ENCODE results near the gene DUOXA1. TPM values are rescaled to one million over a fixed set of nuclear protein-coding genes. Genes with fewer than 3 reads are reported as not detected.
A peak's percentile ranks its signal among the peaks of the same experiment; 100 is the strongest.

Gene DUOXA1
- total RNA-seq, 2 donors from 2014 or later = 0.81 to 5.3 TPM

DNA sequence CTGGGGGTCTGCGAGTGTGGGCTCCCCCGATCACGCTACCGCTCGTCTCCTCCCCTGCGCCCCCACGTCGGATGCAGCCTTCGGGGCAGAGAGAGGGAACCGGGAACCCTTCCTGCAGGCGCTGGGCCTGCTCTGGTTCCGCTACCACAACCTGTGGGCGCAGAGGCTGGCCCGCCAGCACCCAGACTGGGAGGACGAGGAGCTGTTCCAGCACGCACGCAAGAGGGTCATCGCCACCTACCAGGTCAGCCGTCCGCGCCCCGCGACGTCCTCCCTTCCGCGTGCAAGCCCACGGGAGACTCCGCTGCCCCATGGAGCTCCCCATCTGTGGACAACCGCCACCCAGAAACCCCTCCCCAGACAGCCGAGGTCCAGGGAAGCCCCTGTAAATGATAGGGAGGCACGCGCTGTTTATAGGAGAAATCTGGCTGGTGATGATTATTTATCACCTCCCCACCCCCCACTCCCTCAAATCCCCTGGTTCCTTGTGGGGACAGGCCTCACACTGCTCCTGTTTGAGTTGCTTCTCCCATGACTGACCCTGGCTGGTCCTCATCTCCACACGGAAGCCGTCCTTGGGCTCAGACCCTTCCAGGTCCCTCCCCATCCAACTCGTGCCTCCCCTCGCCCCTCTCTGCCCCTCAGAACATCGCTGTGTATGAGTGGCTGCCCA, 6.2 kb upstream of the DUOXA1 start:
- intact Hi-C loops (cut with DNase I) = loop anchor here in 1 of 2 donors (5.0 kb wide), 1 partner anchor 951 kb away; no protein-coding TSS in a partner anchor
- DNase-seq (ENCODE audit: low spot score) = peak; percentile 14

DNA sequence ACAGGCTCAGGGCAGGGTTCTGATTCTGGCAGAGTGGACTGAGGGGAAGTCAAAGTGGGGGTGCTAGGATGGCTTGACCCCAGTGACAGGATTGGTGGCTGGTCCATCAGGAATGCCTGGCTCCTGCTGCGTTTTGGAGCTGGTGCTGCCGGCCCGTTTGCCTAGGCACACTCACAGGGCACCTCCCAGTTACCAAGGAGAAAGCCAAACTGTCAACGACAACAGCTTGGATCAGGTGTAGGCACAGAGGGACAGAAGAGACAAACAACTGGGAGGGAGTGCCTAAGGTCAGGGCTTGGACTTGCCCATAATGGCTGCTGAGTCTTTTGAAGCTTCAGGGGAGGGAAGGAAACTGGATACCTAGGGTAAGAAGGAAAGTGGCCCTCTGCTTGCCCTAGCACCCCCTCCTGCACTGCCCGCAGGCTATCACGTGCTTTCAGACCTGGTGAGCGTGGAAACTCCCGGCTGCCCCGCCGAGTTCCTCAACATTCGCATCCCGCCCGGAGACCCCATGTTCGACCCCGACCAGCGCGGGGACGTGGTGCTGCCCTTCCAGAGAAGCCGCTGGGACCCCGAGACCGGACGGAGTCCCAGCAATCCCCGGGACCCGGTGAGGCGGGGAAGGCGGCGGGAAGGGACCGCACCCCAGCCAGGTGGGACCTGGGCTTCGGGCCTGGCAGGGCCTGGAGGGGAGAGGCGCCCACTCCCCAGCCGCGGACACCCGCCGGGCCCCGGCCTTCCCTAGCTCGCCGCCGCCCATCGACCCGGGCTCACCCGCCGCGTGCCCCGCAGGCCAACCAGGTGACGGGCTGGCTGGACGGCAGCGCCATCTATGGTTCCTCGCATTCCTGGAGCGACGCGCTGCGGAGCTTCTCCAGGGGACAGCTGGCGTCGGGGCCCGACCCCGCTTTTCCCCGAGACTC, 5.3 kb upstream of the DUOXA1 start:
- intact Hi-C loops (cut with DNase I) = loop anchor here in 1 of 2 donors (5.0 kb wide), 1 partner anchor 952 kb away; no protein-coding TSS in a partner anchor
- DNase-seq (ENCODE audit: low spot score) = peak; percentile 81

GRCh38 chr15:45134046-45134445, 4.4 kb upstream of the DUOXA1 start:
- intact Hi-C loops (cut with DNase I) = no loop called here
- peak; percentile 47 for DNase-seq (ENCODE audit: low spot score)

- intact Hi-C loops (cut with DNase I) = no loop called here
- peak; percentile 36 for DNase-seq (ENCODE audit: low spot score)
Observed at GRCh38 chr15:45133561-45133920, 3.9 kb upstream of the DUOXA1 start.

GRCh38 chr15:45132844-45133560, 3.3 kb upstream of the DUOXA1 start:
- intact Hi-C loops (cut with DNase I) = no loop called here
- DNase-seq (ENCODE audit: low spot score) = peak; percentile 32

DNA sequence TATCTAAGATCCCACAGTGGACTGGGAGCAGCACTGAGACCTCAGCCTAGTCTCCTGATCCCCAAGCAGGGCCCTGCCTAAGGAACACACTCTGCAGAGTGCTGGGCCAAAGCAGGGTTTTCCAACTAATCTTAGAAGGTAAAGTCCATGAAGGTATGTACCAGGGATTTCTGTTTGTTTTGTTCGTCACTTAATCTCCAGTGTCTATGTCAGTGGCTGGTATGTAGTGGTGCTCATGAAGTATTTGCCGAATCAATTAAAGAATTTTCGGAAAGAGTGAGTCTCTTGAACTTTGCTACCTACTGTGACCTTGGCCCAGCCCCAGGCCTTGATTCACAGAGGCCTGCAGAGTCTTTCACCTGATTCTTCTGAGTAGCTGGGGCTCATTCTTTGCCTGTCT, 1.8 kb upstream of the DUOXA1 start:
- intact Hi-C loops (cut with DNase I) = no loop called here
- peak; percentile 23 for DNase-seq (ENCODE audit: low spot score)

DNA sequence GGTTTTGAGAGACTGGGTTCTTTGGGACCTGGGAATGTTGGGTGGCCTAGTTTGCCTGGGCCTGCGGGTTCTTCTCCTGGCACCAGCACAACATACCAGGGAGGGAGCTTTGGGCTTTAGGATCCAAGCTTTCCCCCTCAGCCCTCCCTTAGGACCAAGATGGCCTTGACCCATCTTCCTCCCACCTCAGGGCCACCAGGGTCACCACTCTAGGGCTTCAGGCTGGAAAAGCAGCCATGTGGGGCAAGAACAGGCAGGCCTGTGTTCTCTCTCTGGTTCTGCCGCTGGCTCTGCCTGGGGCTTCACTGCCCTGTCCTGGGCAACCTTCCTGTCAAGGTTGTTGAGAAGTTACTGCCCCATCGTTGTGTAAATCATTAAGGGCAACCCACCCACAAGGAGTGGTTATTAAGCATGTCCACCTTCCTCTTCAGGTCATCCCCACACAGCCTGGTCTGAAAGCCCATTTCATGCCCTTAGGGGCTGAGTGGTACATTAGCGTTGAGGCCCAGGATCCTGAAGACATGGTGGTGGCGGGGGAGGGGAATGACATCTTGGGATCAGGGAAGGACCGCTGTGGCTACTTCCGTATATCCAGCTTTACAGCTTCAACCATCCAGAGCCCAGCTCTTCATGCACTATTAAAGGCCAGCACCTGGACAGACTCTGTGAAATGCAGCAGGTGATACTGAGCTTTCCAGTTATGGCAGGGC, 767 bp upstream of the DUOXA1 start:
- peak; percentile 36 for DNase-seq (ENCODE audit: low spot score)
- intact Hi-C loops (cut with DNase I) = no loop called here

DNA sequence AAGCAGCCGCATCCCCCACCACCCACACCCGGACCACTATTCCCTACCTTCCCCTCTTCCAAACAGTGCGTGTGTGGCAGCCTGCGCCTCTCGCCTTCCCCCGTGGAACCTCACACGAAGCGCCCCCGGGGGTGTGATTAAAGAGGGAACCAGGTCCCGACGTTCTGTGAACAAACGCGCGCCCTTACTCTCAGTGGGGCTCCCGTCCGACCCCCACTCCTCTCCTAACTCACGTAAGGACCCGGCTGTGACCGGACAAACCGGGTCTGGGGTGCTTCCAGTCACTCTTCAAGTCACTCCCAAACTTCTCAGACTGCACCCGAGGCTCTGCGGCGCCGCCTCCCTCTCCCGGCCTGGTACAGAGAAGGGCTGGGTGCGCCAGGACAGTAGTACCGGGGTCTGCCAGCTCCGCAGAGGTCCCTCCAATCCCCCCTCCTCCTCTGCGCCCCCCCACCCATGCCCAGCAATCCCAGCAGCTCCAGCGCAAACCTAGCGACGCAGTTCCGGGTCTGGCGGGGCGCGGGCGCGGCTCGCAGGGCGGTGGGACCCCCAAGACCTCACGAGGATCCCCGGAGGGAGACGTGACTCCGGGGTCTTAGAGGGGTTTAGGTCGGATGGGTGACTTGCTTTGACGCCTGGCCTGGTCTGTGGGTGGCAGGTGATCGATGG, 574 bp downstream of the DUOXA1 start:
- DNase-seq (ENCODE audit: low spot score) = peak; percentile 75
- intact Hi-C loops (cut with DNase I) = no loop called here

GRCh38 chr15:45126535-45127158, 3.0 kb downstream of the DUOXA1 start:
- intact Hi-C loops (cut with DNase I) = no loop called here
- DNase-seq (ENCODE audit: low spot score) = no peak

DNA sequence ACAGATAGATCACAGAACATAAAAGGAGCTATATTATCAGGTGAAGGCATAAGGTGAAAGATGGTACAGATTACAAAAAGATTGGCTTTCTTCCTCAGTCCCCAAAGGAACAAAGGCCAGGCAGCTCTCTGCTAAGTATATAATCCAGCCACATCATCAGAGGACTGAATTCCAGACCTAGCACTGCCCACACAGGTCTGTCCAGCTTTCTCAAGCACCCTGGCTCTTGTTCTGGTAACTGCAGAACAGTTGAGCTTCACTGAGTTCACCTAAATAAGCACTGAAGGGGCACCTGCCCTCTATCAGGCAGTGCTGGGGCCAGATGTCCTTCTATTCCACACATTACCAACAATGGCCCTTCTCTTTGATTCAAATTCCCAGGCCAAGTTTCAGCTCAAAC, 6.3 kb downstream of the DUOXA1 start:
- no peak for DNase-seq (ENCODE audit: low spot score)

GRCh38 chr15:45122719-45123118, 7.0 kb downstream of the DUOXA1 start:
- intact Hi-C loops (cut with DNase I) = no loop called here
- no peak for DNase-seq (ENCODE audit: low spot score)

More for the DNA sequence above, 6.3 kb downstream of the DUOXA1 start:
- intact Hi-C loops (cut with DNase I) = no loop called here

GRCh38 chr15:45121706-45122417, 7.8 kb downstream of the DUOXA1 start:
- DNase-seq (ENCODE audit: low spot score) = peak; percentile 50
- intact Hi-C loops (cut with DNase I) = no loop called here

DNA sequence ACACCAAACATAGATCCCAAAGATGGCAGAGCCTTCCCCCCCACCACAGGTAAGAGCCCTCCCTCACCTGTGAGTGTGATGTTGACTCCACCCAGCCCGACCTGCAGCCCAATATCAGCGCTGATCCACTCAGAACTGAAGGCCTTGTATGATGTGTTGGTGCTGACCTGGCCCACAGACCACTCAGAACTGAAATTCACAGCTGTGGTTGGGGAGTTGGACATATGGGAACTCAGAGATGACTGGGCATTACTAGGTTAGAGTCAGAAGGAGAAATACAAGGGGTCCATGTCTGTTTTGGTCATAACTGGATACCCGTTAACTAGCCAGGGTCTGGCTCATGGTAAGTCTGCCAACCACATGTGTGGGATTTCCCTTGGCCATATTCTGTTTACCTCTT, 8.7 kb downstream of the DUOXA1 start:
- DNase-seq (ENCODE audit: low spot score) = peak; percentile 46
- intact Hi-C loops (cut with DNase I) = no loop called here

GRCh38 chr15:45120081-45120972, 9.4 kb downstream of the DUOXA1 start:
- DNase-seq (ENCODE audit: low spot score) = peak; percentile 48
- intact Hi-C loops (cut with DNase I) = no loop called here

GRCh38 chr15:45118996-45119395, 10.7 kb downstream of the DUOXA1 start:
- intact Hi-C loops (cut with DNase I) = no loop called here
- DNase-seq (ENCODE audit: low spot score) = peak; percentile 56

DNA sequence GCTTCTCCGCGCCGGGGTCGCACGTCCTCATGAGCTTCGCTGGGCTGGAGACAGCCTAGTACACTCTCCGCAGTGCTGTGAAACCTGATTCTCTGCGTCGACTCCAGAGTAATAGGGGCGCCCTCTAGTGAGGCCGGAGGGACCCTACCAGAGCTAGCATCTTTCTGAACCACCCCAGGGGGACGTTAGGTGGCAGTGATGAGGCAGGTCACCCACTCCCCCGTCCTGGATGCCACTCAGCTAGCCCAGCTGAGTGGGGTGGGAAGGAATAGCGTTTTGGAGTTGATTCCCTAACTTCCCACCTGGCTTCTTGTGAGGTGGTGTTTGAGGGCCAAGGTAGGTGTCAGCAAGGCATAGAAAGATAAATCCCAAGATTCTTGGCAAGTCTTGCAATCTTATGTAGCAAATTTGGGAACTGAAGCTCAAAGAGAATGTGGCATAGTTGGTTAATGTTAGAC, 11.5 kb downstream of the DUOXA1 start:
- intact Hi-C loops (cut with DNase I) = no loop called here

More for the DNA sequence above, 11.5 kb downstream of the DUOXA1 start:
- peak; percentile 94 for DNase-seq (ENCODE audit: low spot score)
